Mammary epithelial cell (primary cell): Measurements from ENCODE around the gene ZNF396.

Experiments
- EZH2 ChIP-seq: IDR thresholded peaks from 2 replicates; pipeline ENCODE4 v1.6.1; 2012; ENCODE audit warnings: low read length, inconsistent platforms, borderline replicate concordance
- TF ChIP-seq, protein P1 (sequence below), 2 donors: IDR thresholded peaks in 1 of 2; conservative IDR thresholded peaks in 1 of 2; 2 replicates each; pipeline ENCODE4 v1.5.1; 2011 to 2012; ENCODE audit warnings: inconsistent platforms in 2 of 2, low read length in 2 of 2, mild to moderate bottlenecking in 2 of 2, control low read depth in 1 of 2, low read depth in 1 of 2; ENCODE audit not compliant: insufficient read depth in 1 of 2; ENCODE audit errors: extremely low read depth in 1 of 2

DNA sequence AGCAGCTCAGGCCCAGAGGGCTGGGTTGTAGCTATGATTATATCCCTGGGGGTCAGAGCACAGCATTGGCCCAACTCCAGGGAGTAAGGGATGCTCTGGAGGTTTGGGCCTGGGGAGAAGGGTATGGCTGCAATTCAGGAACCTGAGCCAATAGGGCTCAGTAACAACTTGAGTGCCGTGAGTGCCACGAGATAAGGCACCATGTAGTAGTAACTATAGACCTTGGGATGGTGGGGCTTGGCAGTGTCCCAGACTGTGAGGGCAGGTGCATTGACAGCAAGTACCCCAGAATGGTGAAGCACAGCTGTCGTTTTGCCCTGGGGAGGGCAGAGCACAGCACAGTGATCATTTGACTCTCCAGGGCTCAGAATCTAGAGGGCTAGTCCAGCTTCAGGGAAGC is 45.1 kb upstream of the ZNF396 start:
- TF ChIP-seq, protein P1, sequence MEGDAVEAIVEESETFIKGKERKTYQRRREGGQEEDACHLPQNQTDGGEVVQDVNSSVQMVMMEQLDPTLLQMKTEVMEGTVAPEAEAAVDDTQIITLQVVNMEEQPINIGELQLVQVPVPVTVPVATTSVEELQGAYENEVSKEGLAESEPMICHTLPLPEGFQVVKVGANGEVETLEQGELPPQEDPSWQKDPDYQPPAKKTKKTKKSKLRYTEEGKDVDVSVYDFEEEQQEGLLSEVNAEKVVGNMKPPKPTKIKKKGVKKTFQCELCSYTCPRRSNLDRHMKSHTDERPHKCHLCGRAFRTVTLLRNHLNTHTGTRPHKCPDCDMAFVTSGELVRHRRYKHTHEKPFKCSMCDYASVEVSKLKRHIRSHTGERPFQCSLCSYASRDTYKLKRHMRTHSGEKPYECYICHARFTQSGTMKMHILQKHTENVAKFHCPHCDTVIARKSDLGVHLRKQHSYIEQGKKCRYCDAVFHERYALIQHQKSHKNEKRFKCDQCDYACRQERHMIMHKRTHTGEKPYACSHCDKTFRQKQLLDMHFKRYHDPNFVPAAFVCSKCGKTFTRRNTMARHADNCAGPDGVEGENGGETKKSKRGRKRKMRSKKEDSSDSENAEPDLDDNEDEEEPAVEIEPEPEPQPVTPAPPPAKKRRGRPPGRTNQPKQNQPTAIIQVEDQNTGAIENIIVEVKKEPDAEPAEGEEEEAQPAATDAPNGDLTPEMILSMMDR (conservative IDR thresholded peaks at IDR 0.05 in 1 of 2, IDR thresholded peaks at IDR 0.05 in 1 of 2; ENCODE audit: extremely low read depth in 1 of 2, insufficient read depth in 1 of 2, low read depth in 1 of 2, low read length in 2 of 2): no peak
- no peak for TF ChIP-seq EZH2
